Retinal pigment epithelial cell (primary cell): ENCODE measurements around the gene KDM7A.

ENCODE experiments used
- DNase-seq: peaks from one replicate; pipeline ENCODE4 v3.0.0-alpha.2; 2010; ENCODE audit warnings: low read depth
- H3K4me3 ChIP-seq: 2 replicates; pipeline ENCODE4 v1.5.1; 2011; ENCODE audit warnings: mild to moderate bottlenecking, low read length, control low read depth, moderate library complexity
- TF ChIP-seq, protein P1 (sequence below): conservative IDR thresholded peaks from 2 replicates; pipeline ENCODE4 v1.5.1; 2011; ENCODE audit warnings: low read depth, low read length, control low read depth, inconsistent platforms

KDM7A gene

DNA sequence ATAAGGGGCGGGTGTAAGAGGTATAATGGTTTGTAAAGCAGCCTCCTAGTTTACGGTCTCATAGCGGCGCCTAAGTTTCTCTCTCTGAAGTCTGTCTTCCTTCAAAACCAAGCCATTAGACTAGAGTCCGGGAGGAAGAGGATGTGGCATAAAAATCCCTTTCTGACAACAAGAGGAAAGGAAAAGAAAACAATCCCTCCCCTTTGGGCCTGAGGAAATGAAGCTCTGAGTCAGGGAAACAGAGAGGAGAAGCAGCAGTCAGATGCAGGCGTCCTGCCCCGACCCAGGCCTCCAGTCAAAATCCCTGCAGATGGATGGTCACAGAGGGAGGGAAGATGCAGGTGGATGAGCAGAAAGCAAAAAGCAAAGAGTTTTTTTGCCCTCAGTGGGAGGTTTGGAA, 137.7 kb downstream of the KDM7A start:
- no peak overlapping the region for H3K4me3 ChIP-seq
- TF ChIP-seq, protein P1, sequence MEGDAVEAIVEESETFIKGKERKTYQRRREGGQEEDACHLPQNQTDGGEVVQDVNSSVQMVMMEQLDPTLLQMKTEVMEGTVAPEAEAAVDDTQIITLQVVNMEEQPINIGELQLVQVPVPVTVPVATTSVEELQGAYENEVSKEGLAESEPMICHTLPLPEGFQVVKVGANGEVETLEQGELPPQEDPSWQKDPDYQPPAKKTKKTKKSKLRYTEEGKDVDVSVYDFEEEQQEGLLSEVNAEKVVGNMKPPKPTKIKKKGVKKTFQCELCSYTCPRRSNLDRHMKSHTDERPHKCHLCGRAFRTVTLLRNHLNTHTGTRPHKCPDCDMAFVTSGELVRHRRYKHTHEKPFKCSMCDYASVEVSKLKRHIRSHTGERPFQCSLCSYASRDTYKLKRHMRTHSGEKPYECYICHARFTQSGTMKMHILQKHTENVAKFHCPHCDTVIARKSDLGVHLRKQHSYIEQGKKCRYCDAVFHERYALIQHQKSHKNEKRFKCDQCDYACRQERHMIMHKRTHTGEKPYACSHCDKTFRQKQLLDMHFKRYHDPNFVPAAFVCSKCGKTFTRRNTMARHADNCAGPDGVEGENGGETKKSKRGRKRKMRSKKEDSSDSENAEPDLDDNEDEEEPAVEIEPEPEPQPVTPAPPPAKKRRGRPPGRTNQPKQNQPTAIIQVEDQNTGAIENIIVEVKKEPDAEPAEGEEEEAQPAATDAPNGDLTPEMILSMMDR: no peak

DNA sequence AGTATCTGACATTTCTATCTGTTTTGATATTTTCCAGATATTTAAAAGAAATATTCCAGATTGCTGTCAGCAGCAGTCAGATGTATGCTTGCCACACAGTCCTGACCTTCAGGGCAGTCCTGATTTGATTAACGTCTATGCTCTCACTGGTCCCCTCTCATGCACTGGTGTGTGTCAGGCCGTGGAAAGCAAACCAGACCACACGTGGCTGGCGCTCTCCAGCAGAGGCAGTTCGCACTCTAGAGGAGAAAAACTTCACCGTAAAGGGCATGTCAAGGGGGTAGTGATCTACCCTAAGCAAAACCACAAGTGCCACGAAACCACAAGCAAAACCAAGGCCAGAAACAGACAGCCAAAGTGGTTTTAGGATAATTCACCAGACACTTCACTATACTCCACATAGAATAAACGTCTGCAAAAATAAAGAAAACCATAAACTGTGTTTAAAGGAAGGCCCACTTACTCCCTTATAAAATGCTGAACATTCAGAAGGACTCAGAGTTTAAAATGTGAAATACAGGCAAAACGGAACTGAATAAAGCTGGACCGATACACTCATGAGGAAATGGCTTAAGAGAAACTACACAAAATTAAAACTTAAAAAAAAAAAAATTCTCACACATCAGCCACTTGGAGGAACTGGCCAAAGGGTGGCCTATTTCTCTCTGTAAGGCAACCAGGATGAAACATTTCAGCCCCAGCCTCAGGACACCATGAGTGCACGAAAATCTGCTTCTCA, 140.4 kb downstream of the KDM7A start:
- H3K4me3 ChIP-seq: no peak overlapping the region
- DNase-seq: no peak
- TF ChIP-seq, protein P1: no peak

More for the DNA sequence above, 137.7 kb downstream of the KDM7A start:
- no peak for DNase-seq

DNA sequence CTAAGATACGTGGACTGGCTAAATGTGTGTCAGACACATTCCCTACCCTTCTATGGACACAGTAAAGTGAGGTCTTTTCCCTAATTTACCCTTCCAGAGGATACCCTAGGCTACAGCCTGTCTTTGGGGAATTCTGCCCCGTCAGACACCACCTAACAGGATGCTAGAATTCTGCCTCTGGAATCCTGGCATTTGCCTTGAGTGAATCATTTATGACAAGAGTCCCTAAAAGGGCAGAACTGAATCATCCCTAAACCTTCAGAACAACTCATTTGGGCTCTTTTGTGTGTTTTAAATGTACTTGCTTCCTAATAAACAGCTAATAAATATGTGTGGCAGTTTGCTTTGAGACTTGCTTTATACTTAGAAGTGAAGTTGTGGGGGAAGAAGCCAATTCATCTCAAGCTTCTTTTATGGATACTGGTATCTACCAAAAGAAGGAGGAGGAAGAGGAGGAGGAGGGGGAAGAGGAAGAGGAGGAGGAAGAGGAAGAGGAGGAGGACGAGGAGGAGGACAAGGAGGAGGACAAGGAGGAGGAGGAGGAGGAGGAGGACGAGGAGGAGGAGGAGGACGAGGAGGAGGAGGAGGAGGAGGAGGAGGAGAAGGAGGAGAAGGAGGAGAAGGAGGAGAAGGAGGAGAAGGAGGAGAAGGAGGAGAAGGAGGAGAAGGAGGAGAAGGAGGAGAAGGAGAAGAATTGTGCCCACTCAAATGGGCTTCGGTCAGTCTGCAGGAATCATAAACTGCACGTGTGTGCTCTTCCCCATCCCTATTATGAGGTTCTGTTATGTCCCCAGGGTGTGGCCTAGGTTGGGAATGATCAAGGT, 141.2 kb downstream of the KDM7A start:
- TF ChIP-seq, protein P1: no peak
- no peak for DNase-seq
- no peak overlapping the region for H3K4me3 ChIP-seq
